22Rv1 (cell line): ENCODE data around the gene METAP1D.
"Not testable (repeated sequence)": the region's sequence is repeated elsewhere in the genome, so short reads cannot be mapped to it uniquely, and the experiment has no call there.

Source experiments
- H3K27ac ChIP-seq: fragments of 450-650 bp; 2 replicates; pipeline ENCODE4 v1.5.1; 2017
- CTCF ChIP-seq: fragments of 450-650 bp; IDR thresholded peaks from 2 replicates; pipeline ENCODE4 v1.5.1; 2017; ENCODE audit warnings: mild to moderate bottlenecking
- ZFX ChIP-seq: fragments of 450-650 bp; IDR thresholded peaks from 2 replicates; pipeline ENCODE4 v1.6.1; 2017; ENCODE audit warnings: antibody characterized with exemption, borderline replicate concordance

Gene METAP1D

GRCh38 chr2:172049567-172050120, 49.9 kb downstream of the METAP1D start:
- no peak overlapping the region for H3K27ac ChIP-seq
- no peak for TF ChIP-seq CTCF

DNA sequence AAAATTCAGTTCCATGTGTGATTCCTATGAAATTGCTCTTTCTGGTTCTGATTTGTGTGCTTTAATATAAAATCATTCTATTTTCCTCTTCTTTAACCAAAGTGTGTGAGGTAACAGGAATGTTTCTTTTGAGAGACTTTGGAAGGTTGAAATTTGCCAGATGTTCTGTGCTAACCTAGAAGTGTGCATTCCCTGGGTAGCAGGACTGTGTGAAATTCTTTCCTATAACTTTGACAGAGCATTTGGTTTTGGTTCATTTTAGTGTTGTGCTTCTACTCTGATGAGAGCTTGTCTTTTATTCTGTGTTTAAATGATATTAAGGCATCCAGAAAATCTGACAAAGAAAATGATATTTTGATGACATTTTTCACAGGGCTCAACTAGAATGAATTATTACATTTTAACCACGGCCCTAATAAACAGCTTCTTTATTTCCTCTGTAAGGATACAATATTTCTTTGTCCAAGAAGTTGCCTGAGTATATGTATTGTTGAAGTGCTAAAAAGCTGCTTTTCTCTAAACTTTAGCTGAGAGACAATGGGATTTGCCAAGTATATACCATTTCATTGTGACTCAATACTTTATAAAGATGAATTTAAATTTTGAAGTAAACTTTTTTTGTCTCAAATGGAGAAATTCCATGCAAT, 50.8 kb downstream of the METAP1D start:
- no peak overlapping the region for H3K27ac ChIP-seq
- TF ChIP-seq ZFX (no peak), CTCF (no peak)

- TF ChIP-seq ZFX (no peak), CTCF (no peak)
- peak overlapping the region; percentile 5; the same call in 1 of the 2 replicates for H3K27ac ChIP-seq
Observed at GRCh38 chr2:172052000-172052983, 52.5 kb downstream of the METAP1D start.

DNA sequence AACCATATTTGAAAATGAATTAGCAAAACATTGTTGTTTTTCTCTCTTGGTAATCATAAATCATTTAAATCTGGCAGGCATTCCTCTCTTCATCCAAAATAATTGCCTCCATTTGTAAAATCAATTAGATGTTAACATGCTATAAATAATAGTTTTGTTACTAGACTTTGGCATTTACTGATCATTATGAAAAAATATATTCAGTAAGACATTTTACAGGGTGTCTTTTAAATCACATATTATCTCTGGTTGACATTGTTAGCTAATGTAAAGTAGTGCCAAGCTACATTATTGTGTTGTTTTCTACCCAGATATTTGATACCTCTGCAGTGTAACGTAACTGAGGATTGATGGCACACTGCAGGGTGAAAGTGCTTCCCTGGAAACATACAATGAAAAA, 53.7 kb downstream of the METAP1D start:
- TF ChIP-seq ZFX = no peak
- TF ChIP-seq CTCF = no peak
- no peak overlapping the region for H3K27ac ChIP-seq

DNA sequence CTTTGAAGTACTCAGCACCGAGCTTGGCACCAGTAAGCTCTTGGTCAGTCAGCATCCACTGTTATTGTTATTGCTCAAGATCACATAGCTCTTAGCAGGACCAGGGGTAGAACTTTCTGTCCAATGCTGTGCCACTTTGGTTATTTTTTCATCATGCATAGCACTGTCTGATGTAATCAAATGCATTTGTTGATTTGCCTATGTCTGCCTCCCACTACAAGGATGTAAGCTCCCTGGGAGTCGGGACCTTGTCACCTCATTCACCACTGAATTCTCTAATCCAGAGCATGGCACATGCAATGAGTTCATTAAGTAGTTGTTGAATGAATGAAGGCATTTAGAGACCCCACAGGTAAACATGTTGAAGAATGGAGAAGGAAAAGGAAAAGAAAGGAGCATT, 56.5 kb downstream of the METAP1D start:
- TF ChIP-seq ZFX = no peak
- TF ChIP-seq CTCF = no peak
- H3K27ac ChIP-seq = no peak overlapping the region

DNA sequence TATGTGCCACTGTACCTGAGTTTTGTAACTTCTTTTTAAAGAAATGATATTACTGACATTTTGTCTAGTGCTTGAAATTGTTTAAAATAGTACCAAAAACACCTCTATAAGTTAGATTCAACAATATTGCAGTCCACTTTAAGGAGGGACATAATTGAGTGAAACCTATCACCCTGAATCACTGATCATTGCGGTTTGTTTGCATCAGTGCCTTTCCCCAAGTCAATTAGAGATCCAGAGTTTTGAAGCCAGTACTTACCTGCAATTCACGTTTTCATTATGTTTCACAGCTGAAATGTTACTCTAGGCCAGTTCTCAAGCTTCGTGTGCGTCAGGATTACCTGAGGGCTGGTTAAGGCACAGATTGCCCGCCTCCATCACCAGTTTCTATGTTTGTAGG, 58.9 kb downstream of the METAP1D start:
- TF ChIP-seq CTCF (no peak), ZFX (no peak)
- H3K27ac ChIP-seq = no peak overlapping the region

DNA sequence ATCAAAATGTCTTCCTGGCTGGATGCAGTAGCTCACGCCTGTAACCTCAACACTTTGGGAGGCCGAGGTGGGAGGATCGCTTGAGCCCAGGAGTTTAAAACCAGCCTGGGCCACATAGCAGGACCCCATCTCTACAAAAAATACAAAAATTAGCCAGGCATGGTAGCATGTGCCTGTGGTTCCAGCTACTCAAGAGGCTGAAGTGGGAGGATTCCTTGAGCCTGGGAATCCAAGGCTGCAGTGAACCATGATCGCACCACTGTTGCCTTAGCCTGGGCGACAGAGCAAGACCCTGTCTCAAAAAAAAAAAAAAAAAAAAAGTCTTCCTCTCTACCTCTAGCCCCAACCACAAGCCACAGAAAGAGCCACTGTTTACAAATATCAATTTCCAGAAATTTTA, 60.4 kb downstream of the METAP1D start:
- not testable (repeated sequence) for H3K27ac ChIP-seq
